H9 (cell line): ENCODE results near the gene BARX1. TPM values are rescaled to one million over a fixed set of nuclear protein-coding genes. Genes with fewer than 3 reads are reported as not detected.
A peak's percentile ranks its signal among the peaks of the same experiment; 100 is the strongest.

Source experiments
- DNase-seq: peaks from one replicate; pipeline ENCODE4 v3.0.0-alpha.2; 2017
- H2AFZ ChIP-seq: one replicate; pipeline ENCODE4 v1.6.1; 2013; ENCODE audit warnings: mild to moderate bottlenecking, low read length, control low read depth, moderate library complexity
- H2AK5ac ChIP-seq: 2 replicates; pipeline ENCODE4 v1.6.1; 2013; ENCODE audit warnings: low read length, control low read depth, mixed read lengths; ENCODE audit not compliant: insufficient read length
- H2BK120ac ChIP-seq: one replicate; pipeline ENCODE4 v1.6.1; 2013; ENCODE audit warnings: low read depth, mild to moderate bottlenecking, low read length, control low read depth, inconsistent platforms; ENCODE audit not compliant: poor library complexity, severe bottlenecking
- H2BK12ac ChIP-seq: 2 replicates; pipeline ENCODE4 v1.6.1; 2013; ENCODE audit warnings: low read length, control low read depth, mixed read lengths, low read depth; ENCODE audit not compliant: insufficient read length
- H2BK15ac ChIP-seq: 2 replicates; pipeline ENCODE4 v1.6.1; 2013; ENCODE audit warnings: low read depth, low read length, control low read depth
- H2BK20ac ChIP-seq: one replicate; pipeline ENCODE4 v1.6.1; 2013; ENCODE audit warnings: low read depth, mild to moderate bottlenecking, low read length, control low read depth, inconsistent platforms; ENCODE audit not compliant: poor library complexity, severe bottlenecking
- H2BK5ac ChIP-seq: 2 replicates; pipeline ENCODE4 v1.6.1; 2013; ENCODE audit warnings: low read length, control low read depth, mixed read lengths; ENCODE audit not compliant: insufficient read length
- H3K14ac ChIP-seq: 2 replicates; pipeline ENCODE4 v1.6.1; 2013; ENCODE audit warnings: low read length, control low read depth; ENCODE audit not compliant: insufficient read depth
- H3K18ac ChIP-seq: 2 replicates; pipeline ENCODE4 v1.6.1; 2013; ENCODE audit warnings: low read depth, mild to moderate bottlenecking, mixed read lengths, low read length, control low read depth; ENCODE audit not compliant: insufficient read length
- H3K23ac ChIP-seq: 2 replicates; pipeline ENCODE4 v1.6.1; 2013; ENCODE audit warnings: low read length, control low read depth, mixed read lengths, low read depth; ENCODE audit not compliant: insufficient read length
- H3K23me2 ChIP-seq: 2 replicates; pipeline ENCODE4 v1.6.1; 2013; ENCODE audit warnings: low read depth, mild to moderate bottlenecking, mixed read lengths, low read length, control low read depth; ENCODE audit not compliant: insufficient read length, poor library complexity, severe bottlenecking
- H3K27ac ChIP-seq: 2 replicates; pipeline ENCODE4 v1.5.1; 2013; ENCODE audit warnings: low read length, control low read depth, mixed read lengths, low read depth; ENCODE audit not compliant: insufficient read length
- H3K27me3 ChIP-seq: 2 replicates; pipeline ENCODE4 v1.6.1; 2013; ENCODE audit warnings: low read length, control low read depth, inconsistent platforms; ENCODE audit not compliant: insufficient read depth
- H3K4ac ChIP-seq: 2 replicates; pipeline ENCODE4 v1.6.1; 2013; ENCODE audit warnings: low read depth, mild to moderate bottlenecking, control low read depth, inconsistent platforms, low read length, moderate library complexity
- H3K4me1 ChIP-seq: 2 replicates; pipeline ENCODE4 v1.6.1; 2013; ENCODE audit warnings: low read length, control low read depth, inconsistent platforms; ENCODE audit not compliant: insufficient read depth
- H3K4me2 ChIP-seq: 2 replicates; pipeline ENCODE4 v1.6.1; 2013; ENCODE audit warnings: low read length, control low read depth, mixed read lengths; ENCODE audit not compliant: insufficient read length, insufficient read depth
- H3K56ac ChIP-seq: 2 replicates; pipeline ENCODE4 v1.6.1; 2013; ENCODE audit warnings: low read depth, mild to moderate bottlenecking, mixed read lengths, low read length, control low read depth; ENCODE audit not compliant: insufficient read length
- H3K79me1 ChIP-seq: 2 replicates; pipeline ENCODE4 v1.6.1; 2013; ENCODE audit warnings: low read depth, mild to moderate bottlenecking, moderate library complexity, low read length, control low read depth, inconsistent platforms; ENCODE audit not compliant: insufficient read depth, poor library complexity, severe bottlenecking
- H3K79me2 ChIP-seq: 2 replicates; pipeline ENCODE4 v1.6.1; 2013; ENCODE audit warnings: low read length, control low read depth, inconsistent platforms; ENCODE audit not compliant: insufficient read depth
- H3K9ac ChIP-seq: 2 replicates; pipeline ENCODE4 v1.6.1; 2013; ENCODE audit warnings: low read length, control low read depth, mixed read lengths; ENCODE audit not compliant: insufficient read length; ENCODE audit errors: extremely low read depth
- H3K9me3 ChIP-seq: one replicate; pipeline ENCODE4 v1.6.1; 2013; ENCODE audit warnings: low read depth, low read length, inconsistent platforms; ENCODE audit not compliant: control insufficient read depth
- H3T11ph ChIP-seq: one replicate; pipeline ENCODE4 v1.6.1; 2013; ENCODE audit warnings: mild to moderate bottlenecking, low read length, control low read depth, inconsistent platforms
- H4K20me1 ChIP-seq: one replicate; pipeline ENCODE4 v1.6.1; 2013; ENCODE audit not compliant: control insufficient read depth, insufficient read length, insufficient read depth
- H4K5ac ChIP-seq: 2 replicates; pipeline ENCODE4 v1.6.1; 2013; ENCODE audit warnings: low read depth, mild to moderate bottlenecking, mixed read lengths, low read length, control low read depth; ENCODE audit not compliant: insufficient read length
- H4K8ac ChIP-seq: replicated peaks from 2 replicates; pipeline ENCODE4 v1.6.1; 2013; ENCODE audit warnings: low read length, control low read depth, mixed read lengths, low read depth; ENCODE audit not compliant: insufficient read length
- H4K91ac ChIP-seq: 2 replicates; pipeline ENCODE4 v1.6.1; 2013; ENCODE audit warnings: low read depth, mild to moderate bottlenecking, moderate library complexity, mixed read lengths, low read length, control low read depth; ENCODE audit not compliant: insufficient read length
- H3K27ac Mint-ChIP-seq, 3 experiments: 2 replicates in 2 of 3; 3 replicates in 1 of 3; pipeline ENCODE4 v1.8.0; 2020 to 2021; ENCODE audit warnings: mixed read lengths in 3 of 3, mild to moderate bottlenecking in 1 of 3, moderate library complexity in 1 of 3
- H3K27me3 Mint-ChIP-seq: 2 replicates; pipeline ENCODE4 v1.8.0; 2021; ENCODE audit warnings: low read depth, mild to moderate bottlenecking, moderate library complexity, mixed read lengths
- H3K36me3 Mint-ChIP-seq, 3 experiments: 2 replicates in 2 of 3; 3 replicates in 1 of 3; pipeline ENCODE4 v1.8.0; 2020 to 2021; ENCODE audit warnings: low read depth in 3 of 3, mixed read lengths in 3 of 3; ENCODE audit not compliant: insufficient read depth in 1 of 3
- H3K4me1 Mint-ChIP-seq, 2 experiments: 2 replicates each; pipeline ENCODE4 v1.8.0; 2020; ENCODE audit warnings: mixed read lengths in 2 of 2
- H3K4me3 Mint-ChIP-seq, 2 experiments: 2 replicates in 1 of 2; 3 replicates in 1 of 2; pipeline ENCODE4 v1.8.0; 2020 to 2021; ENCODE audit warnings: mild to moderate bottlenecking in 2 of 2, mixed read lengths in 2 of 2, moderate library complexity in 1 of 2
- H3K9me3 Mint-ChIP-seq, 2 experiments: 2 replicates in 1 of 2; 3 replicates in 1 of 2; pipeline ENCODE4 v1.8.0; 2020; ENCODE audit warnings: mild to moderate bottlenecking in 2 of 2, mixed read lengths in 2 of 2, moderate library complexity in 1 of 2
- WGBS: extraction: QIAGEN DNeasy Blood & Tissue Kit; methylation state at CpG from one replicate; pipeline ENCODE4 v1.1.7; 2013; ENCODE audit warnings: missing lambda C conversion rate, low lambda C conversion rate, mixed read lengths; ENCODE audit not compliant: insufficient read length; ENCODE audit errors: extremely low coverage; 5-methylcytosine and 5-hydroxymethylcytosine counted together
- total RNA-seq: library from RNA; stranded (reverse); gene quantifications from 2 replicates; pipeline ENCODE4 v1.2.1, GENCODE V29; 2021
- TF ChIP-seq, protein P1 (sequence below): fragments of 200-600 bp; sonication (generic); conservative IDR thresholded peaks from 3 replicates; pipeline ENCODE4 v1.8.0; 2021; ENCODE audit warnings: antibody characterized with exemption, mild to moderate bottlenecking

Gene BARX1
- total RNA-seq, 1 experiment from 2014 or later = 1.2 TPM

- Mint-ChIP-seq H3K4me3 (peak overlapping the region in 1 of 2 experiments; percentile 70; a peak in 3 of 5 replicates), H3K27ac (no peak overlapping the region), H3K9me3 (peaks cover 0 to 3% of the 10 kb centered on the region in 2 experiments; a peak in 1 of 5 replicates), H3K4me1 (peaks cover 12 to 36% of the 10 kb centered on the region in 2 experiments), H3K36me3 (no peaks in the 10 kb centered on the region), H3K27me3 (peaks cover 77% of the 10 kb centered on the region)
- no CpG with 5 or more reads among the region's 10 CpGs for WGBS
- no peak overlapping the region for H2BK120ac ChIP-seq
- H3K9me3 ChIP-seq = no peaks in the 10 kb centered on the region
- no peak overlapping the region for H2BK5ac ChIP-seq
- TF ChIP-seq, protein P1, sequence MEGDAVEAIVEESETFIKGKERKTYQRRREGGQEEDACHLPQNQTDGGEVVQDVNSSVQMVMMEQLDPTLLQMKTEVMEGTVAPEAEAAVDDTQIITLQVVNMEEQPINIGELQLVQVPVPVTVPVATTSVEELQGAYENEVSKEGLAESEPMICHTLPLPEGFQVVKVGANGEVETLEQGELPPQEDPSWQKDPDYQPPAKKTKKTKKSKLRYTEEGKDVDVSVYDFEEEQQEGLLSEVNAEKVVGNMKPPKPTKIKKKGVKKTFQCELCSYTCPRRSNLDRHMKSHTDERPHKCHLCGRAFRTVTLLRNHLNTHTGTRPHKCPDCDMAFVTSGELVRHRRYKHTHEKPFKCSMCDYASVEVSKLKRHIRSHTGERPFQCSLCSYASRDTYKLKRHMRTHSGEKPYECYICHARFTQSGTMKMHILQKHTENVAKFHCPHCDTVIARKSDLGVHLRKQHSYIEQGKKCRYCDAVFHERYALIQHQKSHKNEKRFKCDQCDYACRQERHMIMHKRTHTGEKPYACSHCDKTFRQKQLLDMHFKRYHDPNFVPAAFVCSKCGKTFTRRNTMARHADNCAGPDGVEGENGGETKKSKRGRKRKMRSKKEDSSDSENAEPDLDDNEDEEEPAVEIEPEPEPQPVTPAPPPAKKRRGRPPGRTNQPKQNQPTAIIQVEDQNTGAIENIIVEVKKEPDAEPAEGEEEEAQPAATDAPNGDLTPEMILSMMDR = no peak
- no peak overlapping the region for H4K5ac ChIP-seq
- H3K79me1 ChIP-seq = no peaks in the 10 kb centered on the region
- H3K14ac ChIP-seq = no peak overlapping the region
- H2AK5ac ChIP-seq = no peak overlapping the region
- no peak overlapping the region for H3K18ac ChIP-seq
- H2BK15ac ChIP-seq = no peak overlapping the region
- no peak overlapping the region for H4K8ac ChIP-seq
- H3T11ph ChIP-seq = no peak overlapping the region
- peaks cover 67% of the 10 kb centered on the region for H3K27me3 ChIP-seq
- no peak overlapping the region for H3K27ac ChIP-seq
- no peaks in the 10 kb centered on the region for H3K4me1 ChIP-seq
- H2BK20ac ChIP-seq = no peak overlapping the region
- H2BK12ac ChIP-seq = no peak overlapping the region
- H3K9ac ChIP-seq = no peak overlapping the region
- no peak overlapping the region for H4K91ac ChIP-seq
- H3K23me2 ChIP-seq = peaks cover 10% of the 10 kb centered on the region
- H3K56ac ChIP-seq = no peak overlapping the region
- no peak overlapping the region for H2AFZ ChIP-seq
- no peaks in the 10 kb centered on the region for H3K79me2 ChIP-seq
- H3K4me2 ChIP-seq = peak overlapping the region; percentile 55
- H3K23ac ChIP-seq = no peak overlapping the region
- no peaks in the 10 kb centered on the region for H4K20me1 ChIP-seq
- DNase-seq = no peak
- no peak overlapping the region for H3K4ac ChIP-seq
Measured at GRCh38 chr9:93959739-93960154, 4.6 kb upstream of the BARX1 start.
